ENCODE measurements around the gene G6PD.

DNA sequence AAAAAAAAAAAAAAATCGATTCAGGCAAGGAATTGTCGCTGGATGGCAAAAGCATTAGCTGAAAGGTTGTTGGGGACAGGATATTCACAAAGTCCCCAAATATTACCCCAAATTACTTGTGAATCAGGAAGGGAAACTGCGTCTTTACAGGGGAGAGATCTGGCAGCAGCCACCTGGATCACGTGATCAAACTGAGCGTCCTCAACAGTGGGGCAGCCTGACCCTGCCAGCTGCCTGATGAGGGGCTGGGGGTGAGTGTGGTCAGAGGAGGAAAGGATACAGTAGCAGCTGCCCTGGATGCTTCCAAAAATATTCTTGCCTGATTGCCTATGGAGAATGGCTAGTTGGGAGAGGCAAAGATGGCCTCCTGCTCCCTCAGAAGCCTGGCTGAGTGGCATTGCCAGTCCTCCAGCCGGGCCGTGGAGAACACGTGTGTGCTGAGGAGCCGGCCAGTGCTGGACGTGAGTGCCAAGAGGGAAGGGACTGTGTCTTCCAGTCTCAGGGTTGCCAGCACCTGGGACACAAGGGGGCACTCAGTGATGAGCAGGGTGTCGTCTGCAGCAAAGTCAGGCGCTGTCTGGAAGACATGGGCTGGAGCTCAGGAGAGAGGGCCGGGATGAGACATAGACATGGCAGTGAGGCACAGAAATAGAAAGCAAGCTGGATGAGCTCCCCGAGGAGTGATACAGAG is 64.6 kb downstream of the G6PD start:
- TF ChIP-seq POLR2A (IDR thresholded peaks at IDR 0.05) = no peak
- TF ChIP-seq, protein P1, sequence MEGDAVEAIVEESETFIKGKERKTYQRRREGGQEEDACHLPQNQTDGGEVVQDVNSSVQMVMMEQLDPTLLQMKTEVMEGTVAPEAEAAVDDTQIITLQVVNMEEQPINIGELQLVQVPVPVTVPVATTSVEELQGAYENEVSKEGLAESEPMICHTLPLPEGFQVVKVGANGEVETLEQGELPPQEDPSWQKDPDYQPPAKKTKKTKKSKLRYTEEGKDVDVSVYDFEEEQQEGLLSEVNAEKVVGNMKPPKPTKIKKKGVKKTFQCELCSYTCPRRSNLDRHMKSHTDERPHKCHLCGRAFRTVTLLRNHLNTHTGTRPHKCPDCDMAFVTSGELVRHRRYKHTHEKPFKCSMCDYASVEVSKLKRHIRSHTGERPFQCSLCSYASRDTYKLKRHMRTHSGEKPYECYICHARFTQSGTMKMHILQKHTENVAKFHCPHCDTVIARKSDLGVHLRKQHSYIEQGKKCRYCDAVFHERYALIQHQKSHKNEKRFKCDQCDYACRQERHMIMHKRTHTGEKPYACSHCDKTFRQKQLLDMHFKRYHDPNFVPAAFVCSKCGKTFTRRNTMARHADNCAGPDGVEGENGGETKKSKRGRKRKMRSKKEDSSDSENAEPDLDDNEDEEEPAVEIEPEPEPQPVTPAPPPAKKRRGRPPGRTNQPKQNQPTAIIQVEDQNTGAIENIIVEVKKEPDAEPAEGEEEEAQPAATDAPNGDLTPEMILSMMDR (IDR thresholded peaks at IDR 0.05) = no peak
- TF ChIP-seq POLR2AphosphoS5 (IDR thresholded peaks at IDR 0.05) = no peak

All from upper lobe of left lung (tissue), 4 donors.